KOPT-K1 (cell line): ENCODE results near the gene RINL.
"Not testable (repeated sequence)": the region's sequence is repeated elsewhere in the genome, so short reads cannot be mapped to it uniquely, and the experiment has no call there.

Experiments used
- H3K27ac ChIP-seq: fragments of 200-600 bp; sonication (generic); 2 replicates; pipeline ENCODE4 v1.5.1; 2016; ENCODE audit warnings: antibody characterized with exemption, mild to moderate bottlenecking, low read depth, low read length; ENCODE audit not compliant: poor library complexity, severe bottlenecking
- H3K36me3 ChIP-seq: fragments of 200-600 bp; sonication (generic); 2 replicates; pipeline ENCODE4 v1.5.1; 2017; ENCODE audit warnings: antibody characterized with exemption, mild to moderate bottlenecking, low read length, moderate library complexity; ENCODE audit not compliant: insufficient read depth
- H3K9me3 ChIP-seq: fragments of 200-600 bp; sonication (generic); 2 replicates; pipeline ENCODE4 v1.5.1; 2017; ENCODE audit warnings: antibody characterized with exemption, low read length, mild to moderate bottlenecking; ENCODE audit not compliant: insufficient read depth, poor library complexity, severe bottlenecking

The RINL gene

GRCh38 chr19:38894968-38895367, 16.9 kb upstream of the RINL start:
- Histone ChIP-seq H3K9me3 (no peaks in the 10 kb centered on the region), H3K27ac (no peak overlapping the region), H3K36me3 (peaks cover 9% of the 10 kb centered on the region; the same call in 1 of the 2 replicates)

- Histone ChIP-seq H3K9me3 (no peaks in the 10 kb centered on the region), H3K36me3 (peaks cover 25% of the 10 kb centered on the region; the same call in 1 of the 2 replicates), H3K27ac (no peak overlapping the region)
Observed at GRCh38 chr19:38893341-38893771, 15.3 kb upstream of the RINL start.

GRCh38 chr19:38892841-38893240, 14.8 kb upstream of the RINL start:
- Histone ChIP-seq H3K27ac (no peak overlapping the region), H3K36me3 (peaks cover 30% of the 10 kb centered on the region; the same call in 1 of the 2 replicates), H3K9me3 (no peaks in the 10 kb centered on the region)

- H3K27ac ChIP-seq: no peak overlapping the region
- H3K36me3 ChIP-seq: peaks cover 32% of the 10 kb centered on the region; the same call in 1 of the 2 replicates
- H3K9me3 ChIP-seq: no peaks in the 10 kb centered on the region
Observed at GRCh38 chr19:38891771-38892170, 13.7 kb upstream of the RINL start.

GRCh38 chr19:38890686-38891085, 12.6 kb upstream of the RINL start:
- peaks cover 32% of the 10 kb centered on the region; the same call in 1 of the 2 replicates for H3K36me3 ChIP-seq
- no peaks in the 10 kb centered on the region for H3K9me3 ChIP-seq
- H3K27ac ChIP-seq: no peak overlapping the region

- Histone ChIP-seq H3K9me3 (no peaks in the 10 kb centered on the region), H3K36me3 (peaks cover 32% of the 10 kb centered on the region; the same call in 1 of the 2 replicates), H3K27ac (no peak overlapping the region)
Observed at GRCh38 chr19:38889803-38890202, 11.7 kb upstream of the RINL start.

- Histone ChIP-seq H3K27ac (no peak overlapping the region), H3K9me3 (no peaks in the 10 kb centered on the region), H3K36me3 (peaks cover 32% of the 10 kb centered on the region; the same call in 1 of the 2 replicates)
Observed at GRCh38 chr19:38888876-38889275, 10.8 kb upstream of the RINL start.

GRCh38 chr19:38884691-38885090, 6.6 kb upstream of the RINL start:
- H3K27ac ChIP-seq, H3K9me3 ChIP-seq: not testable (repeated sequence)
- peaks cover 35% of the 10 kb centered on the region; the same call in 1 of the 2 replicates for H3K36me3 ChIP-seq

GRCh38 chr19:38883286-38883685, 5.2 kb upstream of the RINL start:
- H3K9me3 ChIP-seq: no peaks in the 10 kb centered on the region
- no peak overlapping the region for H3K27ac ChIP-seq
- peaks cover 21% of the 10 kb centered on the region; the same call in 1 of the 2 replicates for H3K36me3 ChIP-seq

GRCh38 chr19:38880882-38881609, 3.0 kb upstream of the RINL start:
- no peaks in the 10 kb centered on the region for H3K9me3 ChIP-seq
- H3K36me3 ChIP-seq: peaks cover 15% of the 10 kb centered on the region; the same call in 1 of the 2 replicates
- no peak overlapping the region for H3K27ac ChIP-seq

GRCh38 chr19:38880076-38880881, 2.2 kb upstream of the RINL start:
- Histone ChIP-seq H3K9me3 (no peaks in the 10 kb centered on the region), H3K27ac (peak overlapping the region; percentile 9), H3K36me3 (peaks cover 15% of the 10 kb centered on the region; the same call in 1 of the 2 replicates)

GRCh38 chr19:38879400-38879751, 1.3 kb upstream of the RINL start:
- peaks cover 15% of the 10 kb centered on the region; the same call in 1 of the 2 replicates for H3K36me3 ChIP-seq
- H3K27ac ChIP-seq: peak overlapping the region; percentile 91
- H3K9me3 ChIP-seq: no peaks in the 10 kb centered on the region

- Histone ChIP-seq H3K9me3 (no peaks in the 10 kb centered on the region), H3K36me3 (peaks cover 15% of the 10 kb centered on the region; the same call in 1 of the 2 replicates), H3K27ac (peak overlapping the region; percentile 91)
Observed at GRCh38 chr19:38878575-38879399, 712 bp upstream of the RINL start.

- Histone ChIP-seq H3K27ac (no peak overlapping the region), H3K9me3 (no peaks in the 10 kb centered on the region), H3K36me3 (peaks cover 8% of the 10 kb centered on the region; the same call in 1 of the 2 replicates)
Observed at GRCh38 chr19:38875656-38876395, 2.2 kb downstream of the RINL start.
